ENCODE measurements around the gene ATRNL1. TPM values are rescaled to one million over a fixed set of nuclear protein-coding genes. Genes with fewer than 3 reads are reported as not detected.

The ATRNL1 gene
- total and polyA plus RNA-seq, 2 of the 8 experiments (the other 6 are each of a cell fraction or from before 2014, with no cell fraction given), result 5.1 to 17.6 TPM

- Histone ChIP-seq H2BK20ac (ENCODE audit: low read length) (no peak overlapping the region), H3K18ac (ENCODE audit: extremely low read depth, low read length) (no peak overlapping the region), H2AK5ac (ENCODE audit: low read depth, low read length) (no peak overlapping the region), H3K56ac (replicated peaks; ENCODE audit: insufficient read length, low read depth, low read length) (no peak overlapping the region), H3K4me3 (ENCODE audit: extremely low read depth in 1 of 4, insufficient read depth in 2 of 4, low read depth in 3 of 4, low read length in 4 of 4) (no peak overlapping the region), H3K4ac (replicated peaks; ENCODE audit: insufficient read length, low read depth, low read length) (no peak overlapping the region), H3K4me1 (replicated peaks in 1 of 4; ENCODE audit: control insufficient read depth in 3 of 4, insufficient read depth in 4 of 4, low read length in 3 of 4) (peaks cover 0 to 6% (median 2%) of the 10 kb centered on the region in 4 experiments; a peak in 3 of 7 replicates), H3K23ac (ENCODE audit: insufficient read length) (no peak overlapping the region), H3K79me2 (ENCODE audit: control insufficient read depth in 1 of 2, insufficient read depth in 2 of 2, low read length in 2 of 2) (no peaks in the 10 kb centered on the region), H2BK5ac (ENCODE audit: low read depth, low read length) (no peak overlapping the region), H2BK120ac (replicated peaks; ENCODE audit: low read depth, low read length) (no peak overlapping the region), H4K8ac (ENCODE audit: extremely low read depth, insufficient read depth, low read length) (no peak overlapping the region), H3K79me1 (ENCODE audit: low read depth, low read length) (no peaks in the 10 kb centered on the region), H2AFZ (ENCODE audit: low read length) (no peak overlapping the region), H3K14ac (ENCODE audit: insufficient read length) (no peak overlapping the region), H3K4me2 (ENCODE audit: insufficient read depth in 1 of 2, low read depth in 2 of 2, low read length in 2 of 2) (no peak overlapping the region), H2BK15ac (ENCODE audit: low read length) (no peak overlapping the region), H4K5ac (ENCODE audit: insufficient read length, low read depth, low read length) (no peak overlapping the region), H3K27ac (ENCODE audit: low read depth, low read length) (no peak overlapping the region), H2BK12ac (ENCODE audit: low read depth, low read length) (no peak overlapping the region), H3K36me3 (ENCODE audit: control insufficient read depth in 2 of 4, insufficient read depth in 4 of 4, low read length in 3 of 4) (no peaks in the 10 kb centered on the region), H4K20me1 (replicated peaks in 1 of 2; ENCODE audit: control insufficient read depth in 1 of 2, insufficient read depth in 2 of 2, low read length in 2 of 2) (no peaks in the 10 kb centered on the region), H3K23me2 (ENCODE audit: low read depth, low read length) (no peaks in the 10 kb centered on the region), H3K9ac (replicated peaks in 1 of 4; ENCODE audit: extremely low read depth in 1 of 4, low read depth in 3 of 4, low read length in 3 of 4) (no peak overlapping the region), H3K27me3 (replicated peaks in 1 of 4; ENCODE audit: control insufficient read depth in 3 of 4, extremely low read depth in 1 of 4, insufficient read depth in 3 of 4, low read length in 3 of 4) (peaks cover 1 to 25% (median 12%) of the 10 kb centered on the region in 4 experiments; a peak in 5 of 7 replicates), H4K91ac (replicated peaks; ENCODE audit: insufficient read length, low read length) (no peak overlapping the region), H3K9me3 (ENCODE audit: insufficient read depth in 2 of 2, low read depth in 1 of 2, low read length in 1 of 2) (no peaks in the 10 kb centered on the region)
- DNase-seq (ENCODE audit: low read depth in 1 of 2, low spot score in 2 of 2) (no peak), FAIRE-seq (no peak)
- 75% methylated on average over 6 of the region's 6 CpGs; no CpG with 5 or more reads in 1 of the 2 experiments for WGBS, 2 experiments (ENCODE audit: extremely low coverage in 1 of 2, insufficient coverage in 1 of 2, insufficient read length in 1 of 2, insufficient replicate concordance in 2 of 2, low coverage in 1 of 2, low lambda C conversion rate in 2 of 2, missing lambda C conversion rate in 1 of 2)
- no peak for TF ChIP-seq EGR1 (IDR thresholded peaks at IDR 0.05; ENCODE audit: borderline replicate concordance, low read depth, low read length)
- no peak for TF ChIP-seq RBBP5 (IDR thresholded peaks at IDR 0.05; ENCODE audit: borderline replicate concordance, low read depth, low read length)
- TF ChIP-seq BRCA1 (IDR thresholded peaks at IDR 0.05; ENCODE audit: low read depth, low read length), result no peak
- no peak for TF ChIP-seq SIX5 (IDR thresholded peaks at IDR 0.05; ENCODE audit: low read depth, low read length)
- TF ChIP-seq ATF2 (IDR thresholded peaks at IDR 0.05; ENCODE audit: low read length), result no peak
- no peak for TF ChIP-seq POU5F1 (IDR thresholded peaks at IDR 0.05; ENCODE audit: low read depth, low read length)
- no peak for TF ChIP-seq KDM1A (IDR thresholded peaks at IDR 0.05; ENCODE audit: borderline replicate concordance, low read length)
- POLR2A ChIA-PET (ENCODE audit: partially characterized antibody), result no interaction called here
- CTCF ChIA-PET (ENCODE audit: partially characterized antibody), result interaction anchor here (0.6 kb wide), 2 partner anchors 16 to 970 kb away, joined by 3 read pairs; partner anchors contain the start of gene ENO4
Measured at GRCh38 chr10:115879372-115880089, 786.4 kb downstream of the ATRNL1 start.

Measured in H1 (cell line).